ENCODE results near the gene ETV1.

The ETV1 gene

GRCh38 chr7:13989126-13989948 lies at the start of gene ETV1:
ETV1 (minus strand) TSS chr7:13989666; CDS start chr7:13989052, 614 bp downstream.
- DNase-seq = no peak

GRCh38 chr7:14024406-14024805 lies 34.9 kb upstream of the ETV1 start:
- no peak for DNase-seq

- DNase-seq = no peak
Observed at GRCh38 chr7:14023838-14024237, 34.4 kb upstream of the ETV1 start.

- DNase-seq = no peak
Observed at GRCh38 chr7:14023342-14023741, 33.9 kb upstream of the ETV1 start.

GRCh38 chr7:14021069-14021468 lies 31.6 kb upstream of the ETV1 start:
- no peak for DNase-seq

- no peak for DNase-seq
Observed at GRCh38 chr7:14020339-14020900, 31.0 kb upstream of the ETV1 start.

GRCh38 chr7:14018751-14019150 lies 29.3 kb upstream of the ETV1 start:
- no peak for DNase-seq

GRCh38 chr7:14016950-14017349 lies 27.5 kb upstream of the ETV1 start:
- no peak for DNase-seq

GRCh38 chr7:14013898-14014297 lies 24.4 kb upstream of the ETV1 start:
- no peak for DNase-seq

GRCh38 chr7:14009453-14010418 lies 20.3 kb upstream of the ETV1 start:
- no peak for DNase-seq

- DNase-seq = no peak
Observed at GRCh38 chr7:14001139-14001538, 11.7 kb upstream of the ETV1 start.

- no peak for DNase-seq
Observed at GRCh38 chr7:14000247-14000646, 10.8 kb upstream of the ETV1 start.

GRCh38 chr7:13998866-13999265 lies 9.4 kb upstream of the ETV1 start:
- no peak for DNase-seq

GRCh38 chr7:13992596-13992964 lies 3.1 kb upstream of the ETV1 start:
- no peak for DNase-seq

- no peak for DNase-seq
Observed at GRCh38 chr7:13991791-13992595, 2.5 kb upstream of the ETV1 start.

- DNase-seq = no peak
Observed at GRCh38 chr7:13990984-13991790, 1.7 kb upstream of the ETV1 start.

GRCh38 chr7:13990319-13990983 lies 985 bp upstream of the ETV1 start:
- no peak for DNase-seq

GRCh38 chr7:13989949-13990305 lies 461 bp upstream of the ETV1 start:
- DNase-seq = no peak

GRCh38 chr7:13988731-13989125 lies 738 bp downstream of the ETV1 start:
- no peak for DNase-seq

GRCh38 chr7:13988065-13988464 lies 1.4 kb downstream of the ETV1 start:
- DNase-seq = no peak

GRCh38 chr7:13987395-13987794 lies 2.1 kb downstream of the ETV1 start:
- DNase-seq = no peak
